OCI-LY1 (cell line): ENCODE results near the gene MAP2K7.

Experiments
- CTCF ChIP-seq: fragments of 200-600 bp; sonication (generic), shearing (Covaris generic); IDR thresholded peaks from 2 replicates; pipeline ENCODE4 v1.5.1; 2017; ENCODE audit warnings: mild to moderate bottlenecking, antibody characterized with exemption, low read length, moderate library complexity, mixed read lengths
- EZH2 ChIP-seq: fragments of 200-600 bp; sonication (generic), shearing (Covaris generic); IDR thresholded peaks from 2 replicates; pipeline ENCODE4 v1.8.0; 2017; ENCODE audit warnings: borderline replicate concordance, mixed run types, mild to moderate bottlenecking, antibody characterized with exemption, low read length, moderate library complexity, mixed read lengths

GRCh38 chr19:7947939-7948338 is 44.3 kb downstream of the MAP2K7 start:
- no peak for TF ChIP-seq CTCF
- TF ChIP-seq EZH2, result no peak
